HepG2 (cell line): ENCODE results near the gene THSD4. TPM values are rescaled to one million over a fixed set of nuclear protein-coding genes. Genes with fewer than 3 reads are reported as not detected.

Experiments
- ATAC-seq: fragments of 200-7000 bp; cut with Tn5 transposase; 3 replicates; pipeline ENCODE4 v1.9.1; 2020; ENCODE audit warnings: mild to moderate bottlenecking, moderate library complexity
- BruUV-seq: library from RNA; stranded (reverse); fragments of 400-500 nt; replicated peaks from 2 replicates; lab custom pipeline; 2021; lab: Mats Ljungman, UMichigan
- CTCF ChIA-PET: fragments of 300-600 bp; formaldehyde crosslinking; extraction: SDS; loops from one replicate; lab custom pipeline; 2021; ENCODE audit warnings: low total read pairs, inconsistent platforms, low intra/inter-chr PET ratio; lab: Yijun Ruan, JAX
- POLR2A ChIA-PET: fragments of 350-600 bp; sonication (Branson Sonifier 250); formaldehyde crosslinking; loops from one replicate; lab custom pipeline; 2020; ENCODE audit warnings: antibody characterized with exemption, inconsistent platforms; lab: Yijun Ruan, JAX
- DNase-seq: peaks from one replicate; pipeline ENCODE4 v3.0.0-alpha.2; 2015; ENCODE audit warnings: low spot score
- FAIRE-seq: peaks from 3 replicates; lab custom pipeline; 2011; peaks lifted over from hg19 to GRCh38; lab: Jason Lieb, UNC
- H2AFZ ChIP-seq: one replicate; pipeline ENCODE4 v1.6.1; 2011; ENCODE audit warnings: low read length, inconsistent platforms
- H3K27ac ChIP-seq: fragments of 300-600 bp; 3 replicates; pipeline ENCODE4 v1.8.0; 2011; ENCODE audit warnings: mixed run types, mild to moderate bottlenecking, mixed read lengths, low read length, inconsistent platforms; ENCODE audit not compliant: insufficient read depth; ENCODE audit errors: extremely low read length
- H3K27me3 ChIP-seq, 2 experiments: fragments of 200-600 bp in 1 of 2; 2 replicates in 1 of 2; 3 replicates in 1 of 2; pipeline versions ENCODE4 v1.6.0 to v1.8.0; 2011; ENCODE audit warnings: low read length in 2 of 2, mild to moderate bottlenecking in 2 of 2, moderate library complexity in 2 of 2, inconsistent platforms in 1 of 2; ENCODE audit not compliant: insufficient read depth in 2 of 2, control insufficient read depth in 1 of 2
- H3K36me3 ChIP-seq, 2 experiments: fragments of 200-600 bp in 1 of 2; replicated peaks in 1 of 2; 2 replicates in 1 of 2; 3 replicates in 1 of 2; pipeline versions ENCODE4 v1.5.1 to v1.8.0; 2011; ENCODE audit warnings: low read length in 2 of 2, inconsistent platforms in 1 of 2; ENCODE audit not compliant: insufficient read depth in 2 of 2, control insufficient read depth in 1 of 2
- H3K4me1 ChIP-seq: 2 replicates; pipeline ENCODE4 v1.5.1; 2012; ENCODE audit warnings: low read length, inconsistent platforms; ENCODE audit not compliant: insufficient read depth
- H3K4me2 ChIP-seq: 2 replicates; pipeline ENCODE4 v1.6.0; 2011; ENCODE audit warnings: low read depth, low read length, inconsistent platforms
- H3K4me3 ChIP-seq, 3 experiments: fragments of 200-600 bp in 1 of 3; sonication (generic), shearing (Covaris generic) in 1 of 3; replicated peaks in 1 of 3; 2 replicates each; pipeline ENCODE4 v1.5.1; 2011 to 2016; ENCODE audit warnings: low read length in 3 of 3, inconsistent platforms in 2 of 3, low read depth in 2 of 3, mild to moderate bottlenecking in 2 of 3, control low read depth in 1 of 3, mixed read lengths in 1 of 3; ENCODE audit not compliant: insufficient read depth in 1 of 3
- H3K79me2 ChIP-seq: one replicate; pipeline ENCODE4 v1.6.1; 2011; ENCODE audit warnings: low read length, inconsistent platforms; ENCODE audit not compliant: insufficient read depth
- H3K9ac ChIP-seq: 2 replicates; pipeline ENCODE4 v1.6.0; 2011; ENCODE audit warnings: mild to moderate bottlenecking, low read depth, low read length, inconsistent platforms; ENCODE audit not compliant: insufficient read depth
- H3K9me3 ChIP-seq: 2 replicates; pipeline ENCODE4 v1.5.1; 2012; ENCODE audit warnings: mild to moderate bottlenecking, low read length
- H4K20me1 ChIP-seq: 2 replicates; pipeline ENCODE4 v1.6.0; 2011; ENCODE audit warnings: inconsistent platforms, mild to moderate bottlenecking, low read length, moderate library complexity; ENCODE audit not compliant: insufficient read depth
- HOXA3 ChIP-seq: sonication (generic); formaldehyde crosslinking; IDR thresholded peaks from 2 replicates; pipeline ENCODE4 v1.5.0; 2020; ENCODE audit warnings: missing genetic modification reagents
- IKZF5 ChIP-seq: IDR thresholded peaks from 2 replicates; pipeline ENCODE4 v1.6.1; 2018; ENCODE audit warnings: missing genetic modification reagents, mild to moderate bottlenecking, missing compliant biosample characterization
- LCORL ChIP-seq, 2 experiments: fragments of 450-650 bp in 1 of 2; sonication (generic) in 1 of 2; formaldehyde crosslinking in 1 of 2; IDR thresholded peaks; 2 replicates each; pipeline versions ENCODE4 v1.5.0 to v1.6.1; 2017 to 2020; ENCODE audit warnings: antibody characterized with exemption in 1 of 2, missing genetic modification reagents in 1 of 2
- MEIS2 ChIP-seq: sonication (generic); formaldehyde crosslinking; IDR thresholded peaks from 2 replicates; pipeline ENCODE4 v1.9.0; 2021; ENCODE audit warnings: mild to moderate bottlenecking, missing genetic modification reagents
- MTF2 ChIP-seq: sonication (generic); formaldehyde crosslinking; IDR thresholded peaks from 2 replicates; pipeline ENCODE4 v1.5.0; 2020; ENCODE audit warnings: missing genetic modification reagents, borderline replicate concordance
- PRDM15 ChIP-seq: sonication (generic); formaldehyde crosslinking; IDR thresholded peaks from 2 replicates; pipeline ENCODE4 v1.4.0; 2020; ENCODE audit warnings: missing genetic modification reagents
- SP5 ChIP-seq: IDR thresholded peaks from 2 replicates; pipeline ENCODE4 v1.6.1; 2016; ENCODE audit warnings: low read depth, borderline replicate concordance
- TFAP4 ChIP-seq: sonication (generic); IDR thresholded peaks from 2 replicates; pipeline ENCODE4 v1.6.1; 2016; ENCODE audit warnings: low read depth, borderline replicate concordance
- TP53 ChIP-seq: sonication (generic); formaldehyde crosslinking; conservative IDR thresholded peaks from 2 replicates; pipeline ENCODE4 v1.4.0; 2020; ENCODE audit warnings: missing genetic modification reagents
- ZC3H13 ChIP-seq: sonication (generic); formaldehyde crosslinking; IDR thresholded peaks from 2 replicates; pipeline ENCODE4 v1.8.1; 2023; ENCODE audit warnings: mild to moderate bottlenecking, missing genetic modification reagents, moderate library complexity
- ZNF607 ChIP-seq: sonication (generic); formaldehyde crosslinking; IDR thresholded peaks from 2 replicates; pipeline ENCODE4 v1.5.1; 2020; ENCODE audit warnings: missing genetic modification reagents, mild to moderate bottlenecking, borderline replicate concordance
- ZSCAN20 ChIP-seq: sonication (generic); formaldehyde crosslinking; IDR thresholded peaks from 2 replicates; pipeline ENCODE4 v1.4.0; 2020; ENCODE audit warnings: missing genetic modification reagents, mild to moderate bottlenecking, borderline replicate concordance
- WGBS: methylation state at CpG from one replicate; pipeline ENCODE4 v1.1.6; 2017; ENCODE audit warnings: low lambda C conversion rate; 5-methylcytosine and 5-hydroxymethylcytosine counted together
- in situ Hi-C: cut with HindIII; loops from 2 replicates; pipeline ENCODE4 v1.10.0; 2017; ENCODE audit warnings: low pct_unique_long_range_greater_than_20kb; ENCODE audit not compliant: extremely low pct_ligation_motif_present
- intact Hi-C: fragments of 100-400 bp; cut with micrococcal nuclease; formaldehyde crosslinking; loops from one replicate; pipeline ENCODE4 v1.10.0; 2022; ENCODE audit not compliant: unreplicated experiment
- polyA plus RNA-seq, 8 experiments: library from polyadenylated mRNA; depleted of rRNA in 3 of 8; stranded (reverse) in 7 of 8; unstranded in 1 of 8; fragments of >200 nt; fragmentation: Illumina TruSeq in 4 of 8; extraction: Trizol in 4 of 8; gene quantifications; 2 replicates each; pipeline versions ENCODE4 v1.2.1 to v1.2.3, GENCODE V29; 2011 to 2016; ENCODE audit warnings: low read depth in 4 of 8, missing spikeins in 1 of 8, mixed read lengths in 1 of 8; ENCODE audit not compliant: insufficient read depth in 1 of 8
- total RNA-seq, 5 experiments: library from RNA; depleted of rRNA; stranded (reverse); fragments of >200 nt; fragmentation: Illumina TruSeq; extraction: Trizol; gene quantifications; 2 replicates each; pipeline ENCODE4 v1.2.3, GENCODE V29; 2016; ENCODE audit warnings: low read depth in 1 of 5

The THSD4 gene
- total and polyA plus RNA-seq, 2 of the 13 experiments (the other 11 are each of a cell fraction or from before 2014, with no cell fraction given): 0.07 to 0.21 TPM

- Histone ChIP-seq H3K36me3 (no peaks in the 10 kb centered on the region), H2AFZ (no peak overlapping the region), H3K9me3 (no peaks in the 10 kb centered on the region), H3K27ac (no peak overlapping the region), H3K4me1 (no peaks in the 10 kb centered on the region), H3K79me2 (no peaks in the 10 kb centered on the region), H3K27me3 (no peaks in the 10 kb centered on the region; a peak in 2 of 5 replicates), H4K20me1 (no peaks in the 10 kb centered on the region), H3K4me3 (no peak overlapping the region), H3K9ac (no peak overlapping the region), H3K4me2 (no peak overlapping the region)
- TF ChIP-seq MTF2 (CRISPR knock-in tag) (no peak), MEIS2 (CRISPR knock-in tag) (no peak), HOXA3 (CRISPR knock-in tag) (no peak)
- ATAC-seq (no peak), FAIRE-seq (no peak), DNase-seq (no peak)
- in situ Hi-C loops: no loop called here
- no TSS peak for BruUV-seq
- intact Hi-C loops: no loop called here
- POLR2A ChIA-PET: no interaction called here
- CTCF ChIA-PET: no interaction called here
- 53% methylated on average over 3 of the region's 5 CpGs for WGBS
Observed at GRCh38 chr15:71344316-71344715, 229.0 kb downstream of the THSD4 start.

GRCh38 chr15:71345186-71345585 is 229.9 kb downstream of the THSD4 start:
- intact Hi-C loops: no loop called here
- no TSS peak for BruUV-seq

More at GRCh38 chr15:71345186-71345585, 229.9 kb downstream of the THSD4 start:
- H3K4me3 ChIP-seq: no peak overlapping the region
- in situ Hi-C loops: no loop called here
- H3K4me2 ChIP-seq: no peak overlapping the region
- no peaks in the 10 kb centered on the region for H3K36me3 ChIP-seq
- H3K9me3 ChIP-seq: no peaks in the 10 kb centered on the region
- H3K27me3 ChIP-seq: no peaks in the 10 kb centered on the region; a peak in 2 of 5 replicates
- FAIRE-seq: no peak
- no peak for DNase-seq
- ChIA-PET CTCF (no interaction called here), POLR2A (no interaction called here)
- TF ChIP-seq ZSCAN20 (CRISPR knock-in tag) (no peak), MEIS2 (CRISPR knock-in tag) (no peak), ZC3H13 (no peak), TFAP4 (no peak), IKZF5 (CRISPR knock-in tag) (no peak), SP5 (CRISPR knock-in tag) (no peak), ZNF607 (no peak), LCORL (IDR thresholded peaks at IDR 0.05) (no peak), LCORL (CRISPR knock-in tag; IDR thresholded peaks at IDR 0.05) (no peak), PRDM15 (no peak), TP53 (CRISPR knock-in tag) (no peak), HOXA3 (CRISPR knock-in tag) (no peak)
- no peak overlapping the region for H2AFZ ChIP-seq
- no peaks in the 10 kb centered on the region for H4K20me1 ChIP-seq
- ATAC-seq: no peak
- H3K27ac ChIP-seq: no peak overlapping the region
- no peak overlapping the region for H3K9ac ChIP-seq
- no peaks in the 10 kb centered on the region for H3K79me2 ChIP-seq
- 14% methylated on average over 5 of the region's 5 CpGs for WGBS
- H3K4me1 ChIP-seq: no peaks in the 10 kb centered on the region
